Breast epithelium (tissue), 4 donors: ENCODE data around the gene HTT-AS. TPM values are rescaled to one million over a fixed set of nuclear protein-coding genes. Genes with fewer than 3 reads are reported as not detected.
"Not testable (repeated sequence)": the region's sequence is repeated elsewhere in the genome, so short reads cannot be mapped to it uniquely, and the experiment has no call there.

Experiments
- DNase-seq, 2 donors: peaks; one replicate each; pipeline ENCODE4 v3.0.0-alpha.2; 2019; ENCODE audit warnings: low spot score in 2 of 2
- H3K27ac ChIP-seq, 2 donors: fragments of 200-600 bp; sonication (generic) in 1 of 2; one replicate each; pipeline ENCODE4 v1.5.1; 2016 to 2019; ENCODE audit warnings: mild to moderate bottlenecking in 1 of 2
- H3K27me3 ChIP-seq, 2 donors: fragments of 200-600 bp; sonication (generic) in 1 of 2; one replicate each; pipeline versions ENCODE4 v1.5.1 to v1.6.0; 2017 to 2019; ENCODE audit warnings: control low read depth in 1 of 2, mild to moderate bottlenecking in 1 of 2
- H3K36me3 ChIP-seq: fragments of 200-600 bp; one replicate; pipeline ENCODE4 v1.5.1; 2019
- H3K4me1 ChIP-seq, 2 donors: fragments of 200-600 bp; sonication (generic); one replicate each; pipeline ENCODE4 v1.5.1; 2016 to 2019; ENCODE audit warnings: control low read depth in 1 of 2
- H3K4me3 ChIP-seq, 3 donors: fragments of 200-600 bp; sonication (generic); 1 replicate in 2 of 3; 2 replicates in 1 of 3; pipeline ENCODE4 v1.5.1; 2016 to 2019; ENCODE audit warnings: mild to moderate bottlenecking in 3 of 3, moderate library complexity in 2 of 3
- H3K9me3 ChIP-seq, 2 donors: fragments of 200-600 bp; sonication (generic) in 1 of 2; one replicate each; pipeline ENCODE4 v1.5.1; 2016 to 2019; ENCODE audit warnings: control low read depth in 1 of 2
- POLR2A ChIP-seq: fragments of 450-650 bp; IDR thresholded peaks from one replicate; pipeline ENCODE4 v1.6.1; 2016; ENCODE audit warnings: antibody characterized with exemption, mild to moderate bottlenecking, moderate library complexity
- POLR2AphosphoS5 ChIP-seq, 3 donors: sonication (generic); formaldehyde crosslinking; IDR thresholded peaks; one replicate each; pipeline ENCODE4 v1.6.1; 2017; ENCODE audit warnings: antibody characterized with exemption in 3 of 3
- intact Hi-C: fragments of 100-400 bp; cut with DNase I; formaldehyde crosslinking; loops from one replicate; pipeline ENCODE4 v1.15.1; 2023; ENCODE audit warnings: low total_unique reads
- total RNA-seq, 3 donors: library from RNA; depleted of rRNA; stranded (reverse); fragments of >200 nt; gene quantifications; one replicate each; pipeline ENCODE4 v1.1.0, GENCODE V29; 2016
- TF ChIP-seq, protein P1 (sequence below), 3 donors: fragments of 450-650 bp; IDR thresholded peaks; one replicate each; pipeline ENCODE4 v1.5.1; 2016 to 2017; ENCODE audit warnings: antibody characterized with exemption in 3 of 3, mild to moderate bottlenecking in 3 of 3, moderate library complexity in 3 of 3

Gene HTT-AS
- total RNA-seq, 3 donors from 2014 or later = not detected

DNA sequence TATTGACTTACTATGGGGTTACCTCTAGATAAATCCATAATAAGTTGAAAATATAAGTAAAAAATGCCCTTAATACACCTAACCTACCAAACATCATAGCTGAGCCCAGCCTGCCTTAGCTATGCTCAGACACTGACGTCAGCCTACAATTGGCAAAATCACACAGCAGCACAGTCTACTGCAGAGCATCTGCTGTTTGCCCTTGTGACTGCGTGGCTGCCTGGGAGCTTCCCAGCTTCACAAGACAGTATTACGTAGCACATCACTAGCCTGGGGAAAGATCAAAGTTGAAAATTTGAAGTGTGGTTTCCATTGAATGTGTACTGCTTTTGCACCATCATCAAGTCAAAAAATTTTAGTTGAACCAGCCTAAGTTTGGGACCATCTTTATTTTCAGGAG is 8.8 kb downstream of the HTT-AS start:
- no peak for DNase-seq
- no peaks in the 10 kb centered on the region for H3K36me3 ChIP-seq
- TF ChIP-seq, protein P1, sequence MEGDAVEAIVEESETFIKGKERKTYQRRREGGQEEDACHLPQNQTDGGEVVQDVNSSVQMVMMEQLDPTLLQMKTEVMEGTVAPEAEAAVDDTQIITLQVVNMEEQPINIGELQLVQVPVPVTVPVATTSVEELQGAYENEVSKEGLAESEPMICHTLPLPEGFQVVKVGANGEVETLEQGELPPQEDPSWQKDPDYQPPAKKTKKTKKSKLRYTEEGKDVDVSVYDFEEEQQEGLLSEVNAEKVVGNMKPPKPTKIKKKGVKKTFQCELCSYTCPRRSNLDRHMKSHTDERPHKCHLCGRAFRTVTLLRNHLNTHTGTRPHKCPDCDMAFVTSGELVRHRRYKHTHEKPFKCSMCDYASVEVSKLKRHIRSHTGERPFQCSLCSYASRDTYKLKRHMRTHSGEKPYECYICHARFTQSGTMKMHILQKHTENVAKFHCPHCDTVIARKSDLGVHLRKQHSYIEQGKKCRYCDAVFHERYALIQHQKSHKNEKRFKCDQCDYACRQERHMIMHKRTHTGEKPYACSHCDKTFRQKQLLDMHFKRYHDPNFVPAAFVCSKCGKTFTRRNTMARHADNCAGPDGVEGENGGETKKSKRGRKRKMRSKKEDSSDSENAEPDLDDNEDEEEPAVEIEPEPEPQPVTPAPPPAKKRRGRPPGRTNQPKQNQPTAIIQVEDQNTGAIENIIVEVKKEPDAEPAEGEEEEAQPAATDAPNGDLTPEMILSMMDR (IDR thresholded peaks at IDR 0.05) = no peak
- TF ChIP-seq POLR2AphosphoS5 (IDR thresholded peaks at IDR 0.05) (no peak), POLR2A (no peak)
- H3K27me3 ChIP-seq = no peaks in the 10 kb centered on the region
- H3K9me3 ChIP-seq = no peaks in the 10 kb centered on the region
- no peak overlapping the region for H3K4me3 ChIP-seq
- intact Hi-C loops = no loop called here
- no peaks in the 10 kb centered on the region for H3K4me1 ChIP-seq
- no peak overlapping the region for H3K27ac ChIP-seq

DNA sequence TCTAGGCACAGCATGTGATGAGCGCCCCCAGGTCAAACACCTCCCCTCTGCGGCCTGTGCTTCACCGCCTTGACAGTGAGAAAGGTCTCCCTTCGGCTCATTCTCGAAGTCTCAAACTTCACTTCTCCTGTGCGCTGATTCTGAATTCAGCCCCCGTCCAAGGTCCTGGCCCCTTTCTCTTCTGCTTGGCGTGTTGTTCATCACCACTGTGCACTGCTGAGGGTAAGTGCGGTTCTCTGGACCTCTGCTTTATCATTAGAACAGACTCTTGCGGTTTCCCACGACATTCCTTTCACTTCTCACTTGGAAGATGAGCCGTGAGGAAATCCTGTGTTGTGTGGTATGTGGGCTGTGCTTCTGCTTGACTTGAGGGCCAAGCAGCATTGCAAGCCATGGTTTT is 11.9 kb downstream of the HTT-AS start:
- TF ChIP-seq POLR2AphosphoS5 (IDR thresholded peaks at IDR 0.05) = no peak
- no peak for TF ChIP-seq POLR2A
- TF ChIP-seq, protein P1 (IDR thresholded peaks at IDR 0.05) = no peak
- no peak overlapping the region for H3K27ac ChIP-seq
- no peaks in the 10 kb centered on the region for H3K9me3 ChIP-seq
- intact Hi-C loops = no loop called here
- DNase-seq = no peak
- no peaks in the 10 kb centered on the region for H3K36me3 ChIP-seq
- no peaks in the 10 kb centered on the region for H3K27me3 ChIP-seq
- H3K4me3 ChIP-seq = no peak overlapping the region
- H3K4me1 ChIP-seq = no peaks in the 10 kb centered on the region

DNA sequence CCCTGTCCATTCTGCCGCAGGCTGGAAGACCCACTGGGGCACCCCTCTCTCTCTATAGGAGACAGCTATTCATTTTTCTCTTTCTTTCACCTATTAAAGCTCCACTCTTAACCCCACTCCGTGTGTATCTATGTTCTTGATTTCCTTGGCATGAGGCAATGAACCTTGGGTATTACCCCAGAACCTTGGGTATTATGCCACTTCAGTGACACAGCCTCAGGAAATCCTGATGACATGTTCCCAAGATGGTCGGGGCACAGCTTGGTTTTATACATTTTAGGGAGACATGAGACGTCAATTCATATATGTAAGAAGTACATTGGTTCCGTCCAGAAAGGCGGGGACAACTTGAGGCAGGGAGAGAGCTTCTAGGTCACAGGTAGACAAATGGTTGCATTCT is 13.4 kb downstream of the HTT-AS start:
- intact Hi-C loops = no loop called here
- Histone ChIP-seq H3K27me3 (no peaks in the 10 kb centered on the region), H3K27ac (no peak overlapping the region), H3K4me3 (no peak overlapping the region), H3K36me3 (no peaks in the 10 kb centered on the region), H3K9me3 (no peaks in the 10 kb centered on the region), H3K4me1 (no peaks in the 10 kb centered on the region)
- TF ChIP-seq POLR2AphosphoS5 (IDR thresholded peaks at IDR 0.05) (no peak), POLR2A (no peak)
- TF ChIP-seq, protein P1 (IDR thresholded peaks at IDR 0.05) = no peak
- DNase-seq = no peak

DNA sequence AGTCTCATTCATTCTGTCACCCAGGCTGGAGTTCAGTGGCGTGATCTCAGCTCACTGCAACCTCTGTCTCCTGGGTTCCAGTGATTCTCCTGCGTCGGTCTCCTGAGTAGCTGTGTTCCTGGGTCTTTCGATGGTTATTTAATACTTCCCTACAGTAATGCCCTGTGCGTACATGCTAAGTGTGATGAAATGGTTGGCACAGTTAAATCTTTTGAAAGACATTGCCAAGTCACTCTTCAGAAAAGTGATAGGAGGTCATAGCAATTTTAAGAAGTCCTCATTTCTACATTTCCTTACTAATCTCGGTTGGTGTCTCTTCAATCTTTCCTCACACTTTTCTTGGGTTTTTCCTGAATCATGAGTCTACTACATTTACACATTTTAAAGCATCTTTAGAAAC is 14.4 kb downstream of the HTT-AS start:
- Histone ChIP-seq H3K36me3 (no peaks in the 10 kb centered on the region), H3K27ac (no peak overlapping the region), H3K27me3 (no peaks in the 10 kb centered on the region), H3K4me3 (no peak overlapping the region), H3K9me3 (no peaks in the 10 kb centered on the region), H3K4me1 (no peaks in the 10 kb centered on the region)
- intact Hi-C loops = no loop called here
- TF ChIP-seq, protein P1 (IDR thresholded peaks at IDR 0.05) = no peak
- DNase-seq = no peak

DNA sequence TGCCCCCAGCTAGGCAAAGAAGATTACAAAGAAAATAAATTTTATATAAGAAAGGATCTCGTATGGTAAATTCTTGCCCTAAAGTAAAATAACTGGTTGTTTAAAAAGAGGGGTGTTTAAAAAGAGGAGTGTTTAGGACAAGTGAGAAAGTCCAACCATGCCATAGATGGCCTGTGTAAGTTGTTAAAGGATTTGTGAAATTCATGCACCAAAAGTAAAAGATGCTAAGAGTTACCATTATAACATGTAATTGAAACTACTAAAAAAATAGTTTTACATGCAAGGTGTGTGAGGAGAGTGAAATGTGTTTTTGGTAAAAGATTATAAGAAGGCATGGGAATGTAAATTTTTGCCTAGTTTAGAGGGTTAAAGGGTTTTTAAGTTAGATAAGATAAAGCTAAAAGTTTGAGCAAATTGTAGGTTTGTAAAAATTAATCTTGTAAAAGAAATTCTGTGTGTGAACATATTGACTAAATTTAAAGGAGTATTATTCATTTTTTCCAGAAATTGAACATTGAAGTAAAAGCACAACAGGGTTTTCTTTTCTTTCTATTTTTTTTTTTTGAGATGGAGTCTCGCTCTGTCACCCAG is 20.1 kb downstream of the HTT-AS start:
- no peaks in the 10 kb centered on the region for H3K36me3 ChIP-seq
- TF ChIP-seq POLR2AphosphoS5 (IDR thresholded peaks at IDR 0.05) (no peak), POLR2A (no peak)
- TF ChIP-seq, protein P1 (IDR thresholded peaks at IDR 0.05) = no peak
- H3K9me3 ChIP-seq = no peaks in the 10 kb centered on the region
- intact Hi-C loops = no loop called here
- no peak overlapping the region for H3K4me3 ChIP-seq
- DNase-seq = no peak
- no peak overlapping the region for H3K27ac ChIP-seq
- H3K4me1 ChIP-seq = no peaks in the 10 kb centered on the region
- no peaks in the 10 kb centered on the region for H3K27me3 ChIP-seq

DNA sequence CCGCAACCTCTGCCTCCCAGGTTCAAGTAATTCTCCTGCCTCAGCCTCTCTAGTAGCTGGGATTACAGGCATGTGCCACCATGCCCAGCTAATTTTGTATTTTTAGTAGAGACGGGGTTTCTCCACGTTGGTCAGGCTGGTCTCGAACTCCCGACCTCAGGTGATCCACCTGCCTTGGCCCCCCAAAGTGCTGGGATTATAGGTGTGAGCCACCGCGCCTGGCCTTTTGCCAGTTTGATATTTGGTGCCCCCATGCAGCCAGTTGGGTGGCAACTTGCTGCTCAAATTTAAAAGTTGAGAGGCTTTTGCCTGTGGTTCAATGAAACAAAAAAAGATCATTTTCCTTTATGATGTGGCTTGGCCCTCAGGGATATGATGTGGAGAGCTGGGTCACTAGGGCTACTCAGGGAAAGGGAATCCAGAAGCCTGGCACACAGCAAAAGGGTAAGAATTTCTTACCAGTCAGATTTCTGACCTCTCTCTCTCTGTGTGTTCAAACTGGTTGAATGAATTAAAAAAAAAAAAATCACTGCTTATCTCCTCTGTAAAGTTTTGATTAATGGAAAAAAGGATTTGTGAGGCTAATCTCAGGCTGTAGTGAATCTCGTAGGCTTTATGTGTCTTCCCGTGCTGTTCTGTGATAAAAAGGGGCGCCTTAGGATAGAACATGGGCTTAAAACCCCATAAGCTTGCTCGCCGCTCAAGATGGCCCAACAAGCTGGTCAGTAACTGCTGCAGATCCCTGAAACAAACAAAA is 23.0 kb downstream of the HTT-AS start:
- H3K27ac ChIP-seq, DNase-seq, H3K4me1 ChIP-seq, H3K9me3 ChIP-seq, H3K36me3 ChIP-seq, intact Hi-C loops, H3K4me3 ChIP-seq, H3K27me3 ChIP-seq: not testable (repeated sequence)
